NCI-H510A treated with DMSO at 0.1 percent for 48 hours (cell line): Measurements from ENCODE around the gene AGPAT1.
"Not testable (repeated sequence)": the region's sequence is repeated elsewhere in the genome, so short reads cannot be mapped to it uniquely, and the experiment has no call there.

Experiments
- DNase-seq: peaks from one replicate; lab custom pipeline; 2025; lab: John Stamatoyannopoulos, UW

The AGPAT1 gene

DNA sequence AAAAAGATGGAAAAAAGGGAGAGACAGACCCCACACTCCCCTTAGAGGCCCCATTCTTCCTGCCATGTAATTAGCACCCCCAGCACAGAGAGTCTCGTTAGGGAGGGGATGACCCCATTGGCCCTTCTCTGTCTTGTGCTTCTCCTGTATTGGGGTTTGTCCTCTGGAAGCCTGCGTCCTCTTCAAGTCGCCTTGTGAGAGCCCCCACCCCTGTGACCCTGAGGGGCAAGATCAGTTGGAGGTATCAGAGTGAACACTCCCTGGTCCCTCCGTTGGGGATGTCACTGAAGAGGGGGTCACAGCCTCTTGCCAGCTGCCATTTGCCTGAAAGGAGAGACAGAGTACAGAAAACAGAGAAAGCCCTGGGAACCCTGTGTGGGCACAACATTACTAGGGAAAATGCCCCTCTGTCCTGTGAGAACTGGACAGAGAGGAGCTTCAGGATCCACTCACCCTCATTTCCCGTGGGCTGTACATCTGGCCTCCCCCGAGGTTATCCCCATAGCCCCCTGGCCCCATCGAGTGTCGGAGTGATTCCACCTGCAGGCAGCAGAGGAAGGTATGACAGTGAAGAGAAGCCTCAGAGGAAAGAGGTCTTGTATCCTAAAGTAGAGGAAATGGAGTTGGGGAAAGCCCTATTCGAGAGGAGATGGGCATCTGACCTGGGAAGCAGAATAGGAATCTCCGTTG, 10.4 kb upstream of the AGPAT1 start:
- not testable (repeated sequence) for DNase-seq

DNA sequence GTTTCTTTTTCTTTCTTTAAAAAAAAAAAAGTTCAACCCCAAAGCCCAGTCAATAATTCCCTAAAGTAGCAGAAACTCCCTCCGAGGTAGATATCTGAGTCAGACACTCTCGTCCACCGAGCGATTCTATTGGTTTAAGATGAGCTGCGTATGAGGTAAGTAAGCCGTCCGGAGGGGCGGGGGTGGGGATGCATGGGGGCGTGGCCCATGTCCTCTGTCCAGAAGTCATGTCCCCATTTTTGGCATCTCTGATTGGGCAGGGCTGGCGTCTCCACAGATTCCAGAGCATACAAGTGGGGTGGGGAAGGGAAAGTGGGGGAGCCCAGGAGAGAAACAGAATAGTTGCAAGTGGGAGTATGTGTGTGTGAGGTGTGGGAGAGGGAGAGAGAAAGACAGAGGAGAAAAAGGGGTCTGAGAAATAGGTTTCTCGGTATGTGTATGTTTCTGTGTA, 9.8 kb upstream of the AGPAT1 start:
- DNase-seq: peak; percentile 40

DNA sequence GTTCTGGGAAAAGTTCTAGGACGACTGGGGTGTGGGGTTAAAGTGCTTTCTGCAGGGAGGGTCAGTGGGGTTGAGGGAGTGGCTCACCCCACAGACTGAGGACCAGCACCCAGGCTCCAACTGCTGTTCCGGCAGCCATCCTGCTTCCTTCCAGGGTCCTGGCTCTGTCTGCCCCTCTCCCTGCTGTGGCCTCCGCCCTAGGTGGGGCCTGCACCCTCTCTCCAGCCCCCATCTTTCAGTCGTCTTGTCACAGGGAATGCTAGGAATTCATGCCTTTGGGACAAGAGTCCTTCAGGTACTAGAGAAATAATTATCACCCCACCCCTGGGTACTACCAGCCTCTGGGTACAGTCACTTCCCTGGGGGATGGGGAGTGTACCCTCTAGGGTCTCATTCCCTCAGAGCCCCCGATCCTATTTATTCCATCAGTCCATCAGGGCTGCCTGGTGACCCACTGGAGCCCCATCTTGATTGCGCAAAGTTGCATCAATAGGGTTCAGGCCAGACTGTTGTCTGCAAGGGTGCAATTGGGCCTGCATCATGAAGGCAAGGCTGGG, 8.3 kb upstream of the AGPAT1 start, which contains the start of gene AGER:
Gene AGER, minus strand, starts transcription at position 170 of the 557 bp plus-strand sequence. Its CDS starts 31 bp downstream, at position 139.
- DNase-seq: no peak

DNA sequence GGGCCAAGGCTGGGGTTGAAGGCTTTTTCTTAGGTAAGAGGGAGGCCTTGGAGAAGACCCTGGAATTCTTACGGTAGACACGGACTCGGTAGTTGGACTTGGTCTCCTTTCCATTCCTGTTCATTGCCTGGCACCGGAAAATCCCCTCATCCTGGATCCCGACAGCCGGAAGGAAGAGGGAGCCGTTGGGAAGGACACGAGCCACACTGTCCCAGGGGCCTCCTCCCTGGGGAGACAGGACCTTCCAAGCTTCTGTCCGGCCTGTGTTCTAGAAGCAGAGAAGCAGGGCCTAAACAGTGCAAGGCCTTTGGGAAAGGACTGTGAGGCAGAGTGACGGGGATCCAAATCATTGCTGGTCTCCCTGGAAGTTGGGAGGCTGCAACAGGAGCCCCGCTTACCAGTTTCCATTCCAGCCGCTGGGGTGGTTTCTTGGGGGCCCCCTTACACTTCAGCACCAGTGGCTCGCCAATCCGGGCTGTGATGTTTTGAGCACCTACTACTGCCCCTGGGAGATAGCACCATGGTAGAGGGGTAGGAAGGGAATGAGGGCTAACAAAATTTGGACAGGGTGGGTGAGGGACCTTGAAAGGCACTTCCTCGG, 7.7 kb upstream of the AGPAT1 start:
- DNase-seq: no peak

DNA sequence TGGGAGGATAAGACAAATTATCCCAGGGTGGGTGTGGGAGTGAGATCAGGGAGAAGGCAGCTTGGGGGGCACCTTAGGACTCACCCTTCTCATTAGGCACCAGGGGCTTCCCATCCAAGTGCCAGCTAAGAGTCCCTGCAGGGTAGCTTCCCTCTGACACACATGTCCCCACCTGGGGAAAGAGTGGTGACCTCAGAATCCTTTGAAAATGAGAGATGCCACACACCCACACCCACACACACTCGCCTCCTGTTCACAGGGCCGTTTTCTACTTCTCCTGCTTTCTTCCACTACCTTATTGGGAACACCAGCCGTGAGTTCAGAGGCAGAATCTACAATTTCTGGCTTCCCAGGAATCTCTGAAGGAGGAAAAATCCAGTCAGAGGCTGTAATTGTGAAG, 7.1 kb upstream of the AGPAT1 start:
- no peak for DNase-seq

DNA sequence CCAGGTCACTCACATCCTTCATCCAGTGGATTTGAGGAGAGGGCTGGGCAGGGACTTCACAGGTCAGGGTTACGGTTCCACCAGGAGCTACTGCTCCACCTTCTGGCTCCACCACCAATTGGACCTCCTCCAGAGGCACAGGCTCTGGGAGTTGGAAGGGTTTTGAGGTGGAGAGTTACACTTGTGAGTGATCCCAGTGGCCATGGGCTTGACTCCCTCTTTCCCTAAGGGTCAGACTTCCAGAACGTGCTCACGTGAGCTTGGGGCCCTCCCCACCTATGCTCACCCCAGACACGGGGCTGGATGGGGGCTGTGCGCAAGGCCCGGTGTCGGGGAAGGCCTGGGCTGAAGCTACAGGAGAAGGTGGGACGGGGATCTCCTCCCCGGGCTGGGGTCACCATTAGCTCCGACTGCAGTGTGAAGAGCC, 6.7 kb upstream of the AGPAT1 start:
- DNase-seq: no peak

DNA sequence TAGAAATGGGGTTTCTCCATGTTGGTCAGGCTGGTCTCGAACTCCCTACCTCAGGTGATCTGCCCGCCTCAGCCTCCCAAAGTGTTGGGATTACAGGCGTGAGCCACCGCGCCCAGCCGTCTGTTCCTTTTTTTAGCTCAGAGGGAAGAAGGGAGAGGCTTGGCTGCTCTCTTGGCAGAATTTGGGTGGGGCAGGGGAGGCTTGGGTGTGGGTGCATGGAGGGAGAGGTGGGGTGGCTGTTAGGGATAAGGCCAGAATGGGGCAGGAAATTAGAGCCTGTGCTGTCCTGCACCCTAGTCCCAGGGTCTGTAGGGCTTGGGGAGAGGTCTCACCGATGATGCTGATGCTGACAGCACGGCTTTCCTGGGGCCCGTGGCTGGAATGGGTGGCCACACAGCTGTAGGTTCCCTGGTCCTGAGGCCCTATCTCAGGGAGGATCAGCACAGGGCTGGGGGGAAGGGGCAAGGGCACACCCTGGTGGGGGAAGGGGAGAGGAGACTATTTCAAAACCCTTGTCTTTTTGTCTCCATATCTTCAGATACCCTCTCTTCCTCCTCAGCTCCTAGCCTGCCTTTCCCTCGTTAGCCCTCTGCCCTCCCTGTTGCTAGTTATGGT, 6.1 kb upstream of the AGPAT1 start:
- DNase-seq: no peak

DNA sequence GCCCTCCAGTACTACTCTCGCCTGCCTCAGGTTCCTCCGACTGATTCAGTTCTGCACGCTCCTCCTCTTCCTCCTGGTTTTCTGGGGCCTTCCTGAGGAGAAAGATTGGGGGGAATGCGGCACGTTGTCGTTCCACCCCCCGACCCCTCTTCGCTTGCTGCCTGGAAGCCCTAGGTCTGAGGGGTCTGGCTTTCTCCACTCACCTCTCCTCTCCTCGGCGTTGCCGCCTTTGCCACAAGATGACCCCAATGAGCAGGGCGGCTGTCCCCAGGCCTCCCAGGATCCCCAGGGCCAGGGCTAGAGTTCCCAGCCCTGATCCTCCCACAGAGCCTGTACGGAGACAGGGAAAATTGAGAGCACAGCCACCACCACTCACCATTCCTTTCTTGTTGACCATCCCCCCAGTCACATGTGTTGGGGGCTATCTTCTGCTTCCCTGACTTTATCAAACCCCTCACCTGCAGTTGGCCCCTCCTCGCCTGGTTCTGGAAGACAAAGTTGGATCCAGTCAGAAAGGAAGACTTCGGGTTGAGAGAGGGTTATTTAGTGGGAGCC, 5.3 kb upstream of the AGPAT1 start:
- no peak for DNase-seq

DNA sequence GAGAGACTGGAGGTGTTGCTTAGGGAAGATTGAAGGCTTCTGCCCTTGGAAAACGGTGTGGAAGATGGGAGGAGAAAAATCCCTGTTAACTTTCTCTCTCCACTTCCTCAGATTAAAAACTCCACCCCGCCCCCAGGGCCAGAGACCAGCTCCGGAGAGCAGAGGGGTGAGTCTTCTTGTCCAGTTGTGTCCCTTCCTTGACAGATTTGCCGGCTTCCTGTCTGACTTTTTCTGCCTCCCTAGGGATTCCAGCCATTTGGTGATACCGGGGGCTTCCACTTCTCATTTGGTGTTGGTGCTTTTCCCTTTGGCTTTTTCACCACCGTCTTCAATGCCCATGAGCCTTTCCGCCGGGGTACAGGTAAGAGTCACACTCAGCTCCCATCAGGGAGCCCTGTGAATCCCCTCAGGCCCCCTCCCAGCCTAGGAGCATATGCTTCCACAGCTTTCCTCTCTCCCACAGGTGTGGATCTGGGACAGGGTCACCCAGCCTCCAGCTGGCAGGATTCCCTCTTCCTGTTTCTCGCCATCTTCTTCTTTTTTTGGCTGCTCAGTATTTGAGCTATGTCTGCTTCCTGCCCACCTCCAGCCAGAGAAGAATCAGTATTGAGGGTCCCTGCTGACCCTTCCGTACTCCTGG, 4.0 kb upstream of the AGPAT1 start:
- DNase-seq: no peak

DNA sequence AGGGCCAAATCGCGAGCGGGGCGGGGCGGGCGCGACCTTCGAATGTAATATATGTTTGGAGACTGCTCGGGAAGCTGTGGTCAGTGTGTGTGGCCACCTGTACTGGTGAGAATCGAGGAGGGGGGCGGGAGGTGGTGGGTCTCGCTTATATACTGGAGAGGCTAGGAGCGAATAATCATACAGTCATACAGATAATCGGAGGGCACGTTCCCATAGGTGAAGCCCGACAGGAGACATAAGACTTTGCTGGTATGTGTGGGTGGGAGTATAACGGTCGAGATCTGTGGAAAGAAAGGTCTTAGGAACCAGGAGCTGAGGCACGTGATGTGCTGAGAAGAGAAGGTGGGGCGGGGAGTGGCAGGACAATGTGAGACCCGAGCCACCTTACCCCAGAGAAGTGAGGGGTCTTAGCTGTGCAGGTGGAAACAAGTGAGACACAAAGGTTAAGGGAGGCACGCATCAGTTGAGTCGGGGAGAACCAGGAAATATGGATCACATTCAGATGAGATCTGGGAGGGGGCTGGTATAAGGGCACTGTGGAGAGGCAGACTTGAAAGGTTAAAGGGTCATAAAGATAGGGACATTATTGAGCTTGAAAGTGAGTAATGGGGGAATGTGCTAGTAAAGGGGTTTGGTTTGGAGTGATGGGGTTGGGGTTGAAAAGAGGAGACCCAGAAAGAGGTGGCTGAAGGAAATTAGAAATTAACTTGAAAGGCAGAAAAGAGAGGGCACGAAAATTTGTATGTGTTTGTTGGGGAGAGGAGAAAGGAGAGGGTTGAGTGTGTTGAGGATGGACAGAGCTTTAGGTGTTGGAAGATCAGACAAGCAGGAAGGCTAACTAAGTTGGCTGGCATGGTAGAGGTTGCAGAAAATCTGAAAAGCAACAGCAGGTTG, 2.9 kb upstream of the AGPAT1 start:
- DNase-seq: peak; percentile 22

DNA sequence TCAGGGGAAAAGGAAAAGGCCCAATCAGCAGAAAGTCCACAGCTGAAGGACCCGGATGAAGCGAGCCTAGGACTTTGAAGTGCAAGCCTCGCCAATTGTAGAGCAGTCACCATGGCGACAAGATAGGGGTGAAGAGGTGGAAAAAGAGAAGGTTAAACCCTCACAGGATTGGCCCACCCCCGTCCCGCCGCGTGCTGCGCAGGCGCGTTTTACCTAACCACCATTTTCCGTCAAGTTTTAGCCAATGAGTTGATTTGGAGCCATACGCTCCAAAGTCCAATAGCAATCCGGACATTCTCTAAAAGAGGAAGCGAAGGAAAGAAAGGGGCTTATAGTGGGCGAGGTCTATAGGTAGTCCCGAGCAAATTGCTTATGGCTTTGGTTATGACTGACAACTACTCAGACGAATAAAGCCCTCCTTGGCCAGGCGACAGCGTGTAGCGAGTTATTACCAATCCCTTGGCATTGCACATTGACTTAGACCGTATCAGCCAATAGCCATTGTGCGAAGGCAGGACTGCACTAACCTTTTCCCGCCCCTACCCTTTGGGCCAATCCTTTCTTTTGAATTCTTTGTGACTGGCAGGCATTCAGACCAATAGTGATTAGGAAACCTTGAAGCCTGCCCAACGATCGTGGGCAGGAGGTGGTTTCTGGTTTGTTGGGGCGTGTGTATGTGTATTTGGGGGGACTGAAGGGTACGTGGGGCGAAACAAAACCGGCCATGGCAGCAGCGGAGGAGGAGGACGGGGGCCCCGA, 2.1 kb upstream of the AGPAT1 start, which contains the start of gene RNF5:
Gene RNF5, plus strand, starts transcription at position 618 of the 759 bp plus-strand sequence. Its CDS starts 107 bp downstream, at position 725.
- peak; percentile 100 for DNase-seq

DNA sequence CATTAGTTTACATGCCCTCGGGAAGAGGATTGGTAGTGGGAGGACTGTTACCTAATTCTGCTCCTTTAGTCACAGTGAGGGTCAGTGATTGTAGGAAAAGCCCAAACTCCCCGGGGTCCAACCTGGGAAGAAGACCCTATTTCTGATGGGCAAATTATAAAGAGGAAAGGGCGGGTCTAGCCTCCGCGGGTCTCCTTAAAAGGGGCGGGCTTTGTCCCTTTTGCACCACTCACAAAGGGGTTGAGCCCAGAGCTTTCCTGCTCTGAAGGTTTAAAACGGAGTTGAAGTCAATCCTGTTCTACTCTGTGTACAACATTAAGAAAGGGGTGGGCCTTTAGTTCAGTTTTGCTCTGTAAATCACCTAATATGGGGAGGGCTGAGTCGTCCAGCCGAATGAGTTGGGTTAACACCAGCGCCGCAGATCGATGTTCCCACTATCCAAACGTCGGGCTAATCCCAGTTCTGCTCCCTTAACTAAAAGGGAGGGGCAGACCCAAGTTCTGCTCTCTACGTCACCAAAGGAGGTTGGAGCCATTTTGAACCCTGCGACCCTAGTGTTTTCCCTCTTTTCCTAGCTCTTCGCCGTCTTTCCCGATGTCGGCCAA, 1.4 kb upstream of the AGPAT1 start:
- DNase-seq: peak; percentile 97

DNA sequence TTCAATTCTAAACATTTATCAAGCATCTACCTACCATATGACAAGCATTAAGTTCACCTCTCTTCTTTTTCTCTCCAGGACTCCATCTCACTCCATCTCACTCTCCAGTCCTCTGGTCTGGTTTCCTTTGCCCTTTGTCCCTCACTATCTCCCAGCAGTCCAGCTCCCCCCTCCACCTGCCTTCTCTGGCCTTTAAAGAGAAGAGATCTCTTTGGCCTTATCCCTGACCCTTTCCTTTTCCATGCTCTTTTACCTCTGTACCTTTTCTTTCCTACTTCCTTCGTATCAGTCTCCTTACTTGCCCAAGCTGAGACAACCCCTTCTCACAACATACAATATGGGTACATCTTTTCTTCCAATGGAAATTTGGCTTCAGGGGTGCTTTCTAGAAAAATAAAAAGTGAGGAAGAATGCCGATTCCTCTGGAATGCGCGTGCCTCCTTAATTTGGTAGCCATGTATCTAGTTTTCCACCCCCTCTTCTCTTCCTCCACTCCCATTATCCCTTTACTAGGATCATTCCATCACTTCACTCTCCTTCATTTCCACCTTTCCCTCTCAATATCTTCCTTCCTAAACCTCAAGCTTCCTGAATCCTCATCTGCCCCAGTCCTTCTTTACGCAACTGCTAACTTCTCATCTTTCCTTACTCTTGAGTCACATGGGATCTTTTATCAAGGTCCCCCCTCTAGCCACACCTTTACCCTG, 745 bp upstream of the AGPAT1 start:
- DNase-seq: peak; percentile 96

DNA sequence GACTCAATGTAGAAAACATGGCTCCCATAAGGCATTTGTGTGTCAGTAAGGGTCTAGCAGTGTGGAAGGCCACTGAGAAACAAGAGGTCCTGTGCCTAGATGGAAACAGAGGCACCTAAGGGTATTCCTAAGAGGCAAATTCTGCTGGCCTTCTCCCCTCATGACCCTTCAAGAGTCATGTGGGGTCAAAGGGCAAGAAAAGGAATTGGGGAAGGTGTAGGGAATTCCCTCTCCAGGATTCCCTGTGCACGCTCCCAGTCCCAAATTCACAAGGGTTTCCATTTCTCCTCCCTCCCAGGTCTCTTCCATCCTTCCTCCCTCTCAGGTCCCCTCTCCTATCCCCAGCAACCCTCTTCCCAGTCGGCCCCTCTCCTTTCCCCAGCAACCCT, 568 bp downstream of the AGPAT1 start:
- no peak for DNase-seq

DNA sequence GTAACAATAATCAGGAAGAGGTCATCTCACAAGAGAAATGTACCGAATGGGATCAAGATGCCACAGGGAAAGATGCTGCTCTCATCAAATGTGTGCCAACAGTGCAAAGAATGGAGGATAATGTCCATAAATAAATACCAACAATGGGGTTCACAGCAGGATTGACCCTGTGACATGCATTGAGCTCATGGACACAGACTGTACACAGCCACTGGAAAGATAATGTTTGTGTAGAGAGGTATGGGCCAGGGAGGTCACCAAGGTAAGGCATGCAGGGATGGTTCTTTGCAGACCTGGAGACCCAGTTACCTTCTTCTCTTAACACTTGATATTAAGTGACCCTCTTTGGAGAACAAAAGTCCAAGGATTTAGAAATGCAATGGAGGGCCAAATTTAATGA, 1.5 kb downstream of the AGPAT1 start:
- no peak for DNase-seq

DNA sequence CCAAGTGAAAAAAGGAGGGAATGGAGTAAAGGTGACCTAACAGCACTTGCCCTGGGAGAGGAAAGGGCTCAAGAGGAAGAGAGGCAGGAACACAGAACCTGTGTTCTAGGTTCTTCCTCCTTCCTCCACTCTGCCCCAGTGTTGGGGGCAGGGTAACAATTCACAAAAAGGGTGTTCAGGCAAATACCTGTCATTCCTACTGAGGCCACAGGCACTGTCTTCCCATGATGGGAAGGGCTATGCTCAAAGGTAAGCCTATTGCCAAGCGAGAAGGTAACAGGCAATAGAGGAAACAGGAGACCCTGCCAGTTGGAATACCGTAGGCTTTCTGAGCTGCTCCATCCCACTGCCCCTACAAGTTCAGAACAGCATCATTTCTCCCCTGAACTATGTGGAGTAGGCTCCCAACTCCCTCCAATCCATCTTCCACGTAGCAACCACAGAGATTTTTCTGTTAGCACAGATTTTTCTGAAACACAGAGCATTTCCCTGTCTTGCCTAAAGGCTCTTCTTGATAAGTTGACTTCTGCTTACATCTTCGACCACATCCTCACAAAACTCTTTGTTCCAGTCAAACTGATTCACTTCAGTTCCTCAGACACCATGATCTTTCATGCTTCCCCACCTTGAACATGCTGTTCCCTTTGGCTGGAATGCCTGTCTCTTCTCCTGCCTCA, 2.7 kb downstream of the AGPAT1 start:
- DNase-seq: no peak

DNA sequence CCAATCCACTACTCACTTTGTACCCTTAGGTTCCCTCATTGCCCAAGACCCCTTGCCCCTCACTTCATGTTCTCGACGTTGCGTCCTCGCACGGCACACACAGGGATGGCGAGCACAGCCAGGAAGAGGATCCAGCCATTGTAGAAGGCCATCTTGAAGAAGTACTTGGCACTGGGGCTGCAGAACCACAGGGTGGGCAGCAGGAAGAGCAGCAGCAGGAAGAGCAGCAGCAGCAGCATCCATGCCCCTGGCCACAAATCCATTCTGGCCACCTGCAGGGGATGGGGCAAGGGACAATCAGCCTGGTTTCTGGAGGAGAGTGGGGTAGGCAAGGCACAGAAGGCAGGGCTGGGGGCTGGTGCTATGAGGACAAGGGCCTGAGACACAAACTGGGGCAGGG, 4.7 kb downstream of the AGPAT1 start:
- no peak for DNase-seq

DNA sequence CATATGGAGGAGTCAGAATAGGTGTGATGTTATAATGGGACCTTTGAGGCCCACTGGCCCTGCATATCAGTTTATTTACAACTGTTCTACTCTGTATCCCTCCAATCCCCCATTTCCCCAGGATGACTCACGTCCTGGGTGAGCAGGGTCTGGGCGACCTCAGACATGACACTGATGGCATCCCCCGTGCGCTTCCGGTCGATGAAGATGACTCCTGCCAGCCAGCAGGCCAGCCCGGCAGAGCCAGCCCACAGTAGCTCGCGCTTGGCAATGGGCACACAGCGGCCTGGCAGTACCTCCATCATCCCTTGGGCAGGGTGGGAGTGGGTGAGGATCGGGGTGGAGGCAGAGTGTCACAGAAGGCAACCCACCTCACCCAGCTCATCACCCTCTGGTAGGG, 5.6 kb downstream of the AGPAT1 start:
- DNase-seq: no peak
